DMS153 (cell line): ENCODE data around the gene GFPT1.

Source experiments
- DNase-seq: peaks from one replicate; lab custom pipeline; 2025; lab: John Stamatoyannopoulos, UW

GFPT1 gene

DNA sequence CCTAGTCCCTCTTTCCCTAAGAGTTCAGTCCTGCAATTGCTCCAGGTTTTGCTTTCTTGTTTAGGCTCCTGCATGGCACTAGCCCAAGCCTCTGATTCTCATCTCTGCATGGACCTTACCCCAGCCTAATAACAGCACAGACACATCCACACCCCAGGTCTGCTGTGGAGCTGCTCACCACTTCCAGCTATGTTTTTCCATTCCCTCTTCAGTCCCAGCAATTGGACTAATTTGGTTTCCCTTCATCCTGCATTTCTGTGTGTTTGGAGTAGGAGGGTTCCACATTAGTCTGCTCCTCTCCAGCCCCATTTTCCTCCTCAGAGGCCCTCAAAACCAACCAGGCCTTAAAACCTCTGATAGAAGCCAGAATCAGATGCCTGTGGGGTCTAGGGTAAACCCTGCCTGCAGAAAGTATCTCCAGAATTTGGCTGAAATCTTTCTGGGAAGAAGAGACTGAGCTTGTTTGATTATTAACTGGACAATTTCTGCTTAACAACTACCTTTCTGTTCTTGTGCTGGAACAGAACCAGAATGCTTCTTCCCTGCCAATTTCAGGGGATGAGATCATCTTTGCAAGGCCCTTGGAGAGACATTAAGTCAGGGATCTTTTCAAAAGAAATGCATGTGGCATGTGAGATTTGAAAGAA, 95.9 kb downstream of the GFPT1 start:
- no peak for DNase-seq

DNA sequence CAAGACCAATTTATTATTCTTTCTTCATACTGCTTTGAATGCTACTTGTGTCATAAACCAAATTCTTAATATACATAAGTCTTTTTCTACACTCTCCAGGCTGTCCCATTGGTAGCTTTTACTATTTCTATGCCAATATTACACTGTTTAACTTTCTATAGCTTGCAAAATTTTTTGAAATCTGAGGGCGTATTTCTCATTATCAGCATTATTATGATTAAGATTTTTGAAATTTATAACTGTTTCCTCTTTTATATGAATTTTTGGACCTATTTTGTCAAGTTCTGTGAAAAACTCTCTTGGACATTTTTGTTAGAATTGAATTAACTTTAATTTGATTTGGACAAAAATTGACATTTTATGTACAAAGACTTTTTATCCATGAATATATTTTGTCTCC, 98.6 kb downstream of the GFPT1 start:
- DNase-seq: no peak

DNA sequence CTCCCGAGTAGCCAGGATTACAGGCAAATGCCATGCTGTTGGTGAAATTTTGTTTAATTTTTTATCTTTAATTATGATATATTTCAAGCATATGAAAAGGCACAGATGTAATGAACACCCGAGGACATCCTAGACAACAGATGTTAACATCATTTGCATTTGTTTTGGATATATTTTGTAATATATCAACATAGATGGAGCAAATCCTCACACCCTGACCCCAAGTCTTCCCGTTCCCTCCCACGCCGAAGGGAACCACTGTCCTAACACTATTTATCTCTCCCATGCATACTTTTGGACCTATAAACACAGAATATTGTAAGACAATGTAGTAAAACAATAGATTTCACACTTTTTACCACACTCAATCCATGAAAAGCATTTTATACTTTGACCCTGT, 99.5 kb downstream of the GFPT1 start:
- DNase-seq: no peak

DNA sequence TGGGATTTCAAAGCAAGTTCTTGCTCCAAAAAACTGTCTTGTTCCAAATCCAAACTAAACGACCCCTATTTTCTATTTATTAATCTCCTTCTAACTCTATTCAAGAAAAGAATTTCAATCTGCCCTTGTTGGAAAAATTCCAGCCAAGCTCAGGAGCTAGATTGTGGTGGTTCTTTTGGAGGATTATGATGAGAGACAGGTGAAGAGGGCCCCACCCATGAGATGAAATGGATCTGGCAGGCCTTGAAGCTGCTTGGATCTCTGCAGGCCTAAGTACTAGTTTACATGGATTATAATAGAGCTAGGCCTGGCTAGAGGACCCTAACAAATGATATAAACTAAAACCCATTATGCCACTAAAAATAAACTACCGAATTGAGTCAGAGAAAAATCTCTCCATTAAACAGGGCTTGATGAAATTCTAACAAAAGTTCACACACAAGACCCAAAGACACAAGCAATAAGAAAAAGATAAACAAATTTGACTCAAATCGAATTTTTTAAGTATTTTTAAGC, 101.6 kb downstream of the GFPT1 start:
- no peak for DNase-seq

DNA sequence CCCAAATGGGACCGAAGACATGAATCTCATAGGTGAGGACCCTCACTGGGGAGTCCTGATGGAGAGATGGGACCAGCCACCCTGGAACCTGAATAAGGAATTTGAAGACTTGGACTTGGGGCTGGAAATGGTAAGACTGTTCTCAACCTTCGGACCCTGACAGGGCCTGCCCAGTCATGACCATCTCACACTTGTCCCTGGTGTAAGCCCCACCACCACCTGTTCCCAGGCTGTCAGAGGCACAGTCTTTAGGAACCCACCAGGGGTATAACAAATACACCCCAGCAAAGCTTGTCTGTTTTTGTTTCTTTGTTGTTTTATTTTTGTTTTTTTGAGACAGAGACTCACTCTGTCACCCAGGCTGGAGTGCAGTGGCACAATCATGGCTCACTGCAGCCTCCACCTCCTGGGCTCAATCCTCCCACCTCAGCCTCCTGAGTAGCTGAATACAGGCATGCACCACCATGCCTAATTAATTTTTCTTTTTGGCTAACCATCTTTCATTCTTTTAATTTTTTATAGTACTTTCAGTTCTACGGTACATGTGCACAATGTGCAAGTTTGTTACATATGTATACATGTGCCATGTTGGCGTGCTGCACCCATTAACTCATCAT, 106.1 kb downstream of the GFPT1 start:
- no peak for DNase-seq

DNA sequence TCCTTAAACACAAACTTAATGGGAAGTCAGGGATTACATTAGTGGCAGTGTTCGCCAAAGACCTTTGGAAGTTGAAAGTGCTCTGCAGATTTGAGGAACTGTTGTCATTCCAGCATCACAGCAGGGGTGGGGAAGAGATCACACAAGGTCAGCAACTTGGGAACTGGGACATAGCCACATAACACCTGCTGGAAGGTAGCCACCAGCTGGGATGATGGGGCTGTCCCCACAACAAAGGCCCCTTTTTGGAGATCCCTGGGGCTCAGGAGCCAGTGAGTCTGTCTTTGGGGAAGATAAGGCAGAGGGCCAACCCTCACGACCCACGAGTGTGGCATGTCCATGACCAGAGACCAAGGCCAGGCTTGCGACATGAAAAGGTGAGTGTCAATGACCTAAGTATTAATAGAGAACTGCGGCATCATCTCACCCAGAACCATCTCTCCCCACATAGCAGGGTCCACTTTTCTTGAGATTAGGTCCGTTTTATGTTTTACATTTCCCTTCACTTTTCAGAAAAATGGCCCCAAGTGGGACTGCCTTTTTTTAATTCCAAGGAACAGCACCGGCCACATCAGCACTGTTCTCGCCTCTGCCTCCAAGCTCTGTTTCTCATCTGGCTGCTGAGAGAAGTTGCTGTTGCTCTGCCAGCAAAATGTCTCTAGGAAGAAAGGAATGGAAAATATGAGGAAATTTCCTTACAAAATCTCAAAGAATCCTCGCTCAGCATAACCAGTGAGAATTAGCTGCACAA, 106.9 kb downstream of the GFPT1 start:
- DNase-seq: no peak

DNA sequence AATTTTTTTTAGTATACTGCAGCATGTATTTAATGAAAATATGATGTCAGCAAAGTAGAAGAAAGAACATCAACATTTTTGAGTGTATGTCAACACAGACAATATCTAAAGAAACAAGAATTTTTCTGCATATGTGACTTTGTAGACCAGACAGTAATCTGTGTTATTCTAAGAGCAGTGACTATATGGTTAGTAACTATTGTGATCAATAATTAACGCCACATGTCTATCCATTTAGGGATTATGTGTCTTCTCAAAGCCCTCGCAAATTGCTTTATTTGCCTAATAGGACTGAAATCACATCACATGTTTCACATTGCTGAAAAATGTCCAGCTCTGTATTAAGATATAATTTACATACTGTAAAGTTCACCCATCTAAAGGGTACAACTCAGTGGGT, 107.8 kb downstream of the GFPT1 start:
- DNase-seq: no peak

DNA sequence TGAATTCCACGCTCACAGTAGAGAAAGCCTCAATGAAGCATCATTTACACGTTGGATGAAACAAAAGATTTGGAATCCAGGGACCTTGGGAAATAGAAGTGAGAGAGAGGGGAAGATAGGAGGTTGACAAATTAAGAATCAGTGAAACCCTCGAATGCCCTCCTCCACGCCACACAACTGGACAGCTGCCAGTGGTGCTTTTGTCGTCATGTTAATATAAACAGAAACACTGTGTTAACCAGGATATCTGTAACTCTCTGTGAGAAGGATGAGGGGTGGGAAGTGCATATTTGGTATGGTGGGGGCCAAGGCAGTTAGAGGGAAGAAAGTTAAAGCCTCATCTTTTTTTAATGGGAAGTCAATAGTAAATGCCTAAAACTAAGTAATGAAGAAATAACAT, 108.7 kb downstream of the GFPT1 start:
- DNase-seq: no peak

DNA sequence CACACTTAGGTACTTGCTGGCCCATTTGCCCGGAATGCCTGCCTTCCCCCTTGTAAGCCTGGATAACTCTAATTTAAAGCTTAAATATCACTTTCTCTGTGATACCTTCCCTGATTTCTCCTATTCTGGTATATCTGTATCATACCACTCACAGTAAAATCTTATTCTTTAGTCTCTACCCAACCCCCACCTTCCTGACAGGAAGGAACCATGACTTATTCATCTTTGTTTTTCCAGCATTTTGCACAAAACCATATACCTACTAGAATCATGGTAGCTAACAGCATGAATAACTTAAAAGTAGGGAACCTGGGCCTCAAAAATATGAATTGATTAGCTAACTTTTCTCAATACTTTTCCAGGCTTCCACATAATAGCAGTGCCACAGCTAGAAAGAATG, 111.5 kb downstream of the GFPT1 start:
- DNase-seq: no peak

DNA sequence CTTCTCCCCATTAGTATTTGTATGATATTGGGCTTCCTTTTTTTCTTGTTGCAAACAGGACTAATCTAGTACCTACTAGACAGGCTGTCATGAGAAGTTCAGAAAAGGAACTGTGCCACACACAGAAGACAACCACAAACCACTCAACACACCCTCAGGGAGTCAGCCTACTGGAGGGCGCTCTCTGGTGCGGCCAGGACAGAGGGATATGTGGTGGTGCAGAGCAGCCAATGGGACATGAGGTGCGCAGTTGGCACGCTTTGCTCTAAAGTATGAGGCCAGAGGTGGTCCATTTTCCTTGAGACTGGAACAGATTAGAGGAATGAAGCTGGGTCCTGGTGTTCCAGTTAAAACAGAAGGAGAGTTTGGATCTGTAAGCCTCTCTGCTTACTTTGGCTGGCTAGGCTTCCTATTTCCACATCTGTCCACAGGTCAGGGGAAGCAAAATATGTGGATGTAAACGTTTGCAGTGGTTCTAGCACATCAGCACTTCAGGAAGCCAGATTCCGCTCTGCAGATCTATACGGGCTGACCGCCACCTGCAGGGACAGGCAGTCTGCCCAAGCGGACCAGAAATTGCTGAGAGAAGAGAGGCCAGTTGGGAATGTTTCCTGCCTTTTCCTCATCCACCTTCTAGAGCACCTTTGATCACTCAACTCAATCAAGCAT, 114.1 kb downstream of the GFPT1 start:
- DNase-seq: no peak

DNA sequence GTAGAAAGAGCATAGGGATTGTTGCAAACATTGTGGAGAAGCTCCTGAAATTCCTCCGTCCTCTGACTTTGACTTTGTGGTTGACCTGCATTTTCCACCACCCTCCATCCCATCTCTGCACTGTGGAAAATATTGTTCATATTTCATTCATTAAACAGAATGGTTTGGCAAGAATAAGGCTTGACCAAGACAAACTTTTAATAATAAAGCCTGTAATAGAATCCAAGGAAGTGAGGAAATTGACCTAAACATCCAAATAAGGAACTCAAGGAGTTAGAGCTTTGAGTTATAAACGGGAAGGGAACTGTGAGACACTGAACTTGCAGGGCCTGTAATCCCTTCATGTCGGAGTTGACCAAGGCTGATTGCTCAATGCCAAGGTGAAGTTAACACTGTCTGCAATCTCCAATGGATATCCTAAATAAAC, 115.2 kb downstream of the GFPT1 start:
- DNase-seq: no peak
